Liver (tissue), 9 donors: ENCODE data around the gene DNHD1. TPM values are rescaled to one million over a fixed set of nuclear protein-coding genes. Genes with fewer than 3 reads are reported as not detected.
"Not testable (repeated sequence)": the region's sequence is repeated elsewhere in the genome, so short reads cannot be mapped to it uniquely, and the experiment has no call there.

Source experiments
- DNase-seq: peaks from one replicate; pipeline ENCODE4 v3.0.0-alpha.2; 2017; ENCODE audit warnings: low spot score
- H3K27ac ChIP-seq, 2 donors: one replicate each; pipeline ENCODE4 v1.7.0; 2013; ENCODE audit warnings: inconsistent platforms in 2 of 2, low read length in 2 of 2, control low read depth in 1 of 2, low read depth in 1 of 2, mild to moderate bottlenecking in 1 of 2
- H3K27me3 ChIP-seq, 4 donors: one replicate each; pipeline versions ENCODE4 v1.6.1 to v1.7.0; 2013; ENCODE audit warnings: low read length in 3 of 4, inconsistent platforms in 1 of 4, mild to moderate bottlenecking in 1 of 4, moderate library complexity in 1 of 4; ENCODE audit not compliant: control insufficient read depth in 4 of 4, insufficient read depth in 4 of 4
- H3K36me3 ChIP-seq, 4 donors: one replicate each; pipeline versions ENCODE4 v1.6.1 to v1.7.0; 2013; ENCODE audit warnings: low read length in 3 of 4, mild to moderate bottlenecking in 3 of 4, low read depth in 1 of 4, moderate library complexity in 1 of 4; ENCODE audit not compliant: control insufficient read depth in 4 of 4, insufficient read depth in 3 of 4
- H3K4me1 ChIP-seq, 4 donors: one replicate each; pipeline versions ENCODE4 v1.6.1 to v1.7.0; 2013; ENCODE audit warnings: low read length in 3 of 4, mild to moderate bottlenecking in 3 of 4, moderate library complexity in 1 of 4; ENCODE audit not compliant: control insufficient read depth in 4 of 4, insufficient read depth in 4 of 4
- H3K4me3 ChIP-seq, 3 donors: one replicate each; pipeline versions ENCODE4 v1.6.1 to v1.7.0; 2013; ENCODE audit warnings: low read length in 3 of 3, control low read depth in 1 of 3, low read depth in 1 of 3, mild to moderate bottlenecking in 1 of 3
- H3K9ac ChIP-seq, 2 donors: one replicate each; pipeline ENCODE4 v1.7.0; 2013; ENCODE audit warnings: low read length in 2 of 2, mild to moderate bottlenecking in 2 of 2, moderate library complexity in 2 of 2, control low read depth in 1 of 2, low read depth in 1 of 2
- H3K9me3 ChIP-seq, 4 donors: one replicate each; pipeline versions ENCODE4 v1.6.1 to v1.7.0; 2013; ENCODE audit warnings: low read length in 3 of 4; ENCODE audit not compliant: control insufficient read depth in 4 of 4
- ATF3 ChIP-seq: IDR thresholded peaks from 2 replicates; pipeline ENCODE4 v1.6.1; 2016; ENCODE audit warnings: antibody characterized with exemption
- CTCF ChIP-seq: fragments of 150-350 bp; IDR thresholded peaks from 2 replicates; pipeline ENCODE4 v1.5.1; 2017; ENCODE audit warnings: improper control_type of control experiment, low read depth, low read length; ENCODE audit not compliant: missing input control
- EGR1 ChIP-seq, 2 donors: IDR thresholded peaks; 2 replicates each; pipeline ENCODE4 v1.6.1; 2016 to 2018; ENCODE audit warnings: antibody characterized with exemption in 2 of 2, low read depth in 2 of 2
- FOXA1 ChIP-seq: IDR thresholded peaks from 2 replicates; pipeline ENCODE4 v1.6.1; 2016; ENCODE audit warnings: antibody characterized with exemption
- FOXA2 ChIP-seq: IDR thresholded peaks from 2 replicates; pipeline ENCODE4 v1.6.1; 2016; ENCODE audit warnings: antibody characterized with exemption
- HNF4A ChIP-seq, 2 donors: conservative IDR thresholded peaks; 2 replicates each; pipeline ENCODE4 v1.6.1; 2016; ENCODE audit warnings: antibody characterized with exemption in 2 of 2, mild to moderate bottlenecking in 2 of 2
- HNF4G ChIP-seq: IDR thresholded peaks from 2 replicates; pipeline ENCODE4 v1.6.1; 2016; ENCODE audit warnings: antibody characterized with exemption
- JUND ChIP-seq, 2 donors: IDR thresholded peaks; 2 replicates each; pipeline ENCODE4 v1.6.1; 2016; ENCODE audit warnings: antibody characterized with exemption in 2 of 2
- MAX ChIP-seq: IDR thresholded peaks from 2 replicates; pipeline ENCODE4 v1.6.1; 2016; ENCODE audit warnings: antibody characterized with exemption
- NR2F2 ChIP-seq: IDR thresholded peaks from 2 replicates; pipeline ENCODE4 v1.6.1; 2016; ENCODE audit warnings: antibody characterized with exemption
- RAD21 ChIP-seq, 2 donors: IDR thresholded peaks; 2 replicates each; pipeline ENCODE4 v1.6.1; 2016; ENCODE audit warnings: antibody characterized with exemption in 2 of 2, mild to moderate bottlenecking in 2 of 2
- SP1 ChIP-seq: IDR thresholded peaks from 2 replicates; pipeline ENCODE4 v1.6.1; 2018; ENCODE audit warnings: antibody characterized with exemption, mild to moderate bottlenecking
- TAF1 ChIP-seq: conservative IDR thresholded peaks from 2 replicates; pipeline ENCODE4 v1.6.1; 2016; ENCODE audit warnings: antibody characterized with exemption, mild to moderate bottlenecking
- YY1 ChIP-seq: IDR thresholded peaks from 2 replicates; pipeline ENCODE4 v1.6.1; 2016; ENCODE audit warnings: antibody characterized with exemption, mild to moderate bottlenecking
- WGBS: extraction: QIAGEN DNeasy Blood & Tissue Kit; methylation state at CpG from one replicate; pipeline ENCODE4 v1.1.7; 2013; 5-methylcytosine and 5-hydroxymethylcytosine counted together
- polyA plus RNA-seq, 2 donors: library from polyadenylated mRNA; stranded (reverse) in 1 of 2; unstranded in 1 of 2; fragments of 200-250 nt in 1 of 2; fragments of >200 nt in 1 of 2; fragmentation: Nextera tagmentation in 1 of 2; extraction: Ambion mirVana in 1 of 2; gene quantifications; one replicate each; pipeline versions ENCODE4 v1.2.1 to v1.2.3, GENCODE V29; 2013 to 2015
- total RNA-seq, 2 donors: library from RNA; depleted of rRNA; stranded (reverse); fragments of >200 nt; gene quantifications; one replicate each; pipeline ENCODE4 v1.2.3, GENCODE V29; 2014
- donor health status: healthy.
- donor health status: healthy.
- donor health status: healthy.
- donor health status: healthy.
- donor health status: healthy.

Gene DNHD1
- total and polyA plus RNA-seq, 4 donors: 2.1 to 23.6 (median 5.0) TPM

GRCh38 chr11:6505577-6506240 is 8.6 kb downstream of the DNHD1 start:
- Histone ChIP-seq H3K9me3 (no peaks in the 10 kb centered on the region), H3K9ac (no peak overlapping the region), H3K4me3 (no peak overlapping the region), H3K27ac (no peak overlapping the region), H3K27me3 (no peaks in the 10 kb centered on the region), H3K36me3 (peaks cover 0 to 14% (median 5%) of the 10 kb centered on the region in 4 donors), H3K4me1 (peaks cover 0 to 5% (median 5%) of the 10 kb centered on the region in 4 donors)
- no peak for DNase-seq
- TF ChIP-seq RAD21 (IDR thresholded peaks at IDR 0.05) (peak; percentile 88), TAF1 (no peak), CTCF (peak; percentile 78)
- 58% methylated on average over 2 of the region's 2 CpGs for WGBS

- no peak overlapping the region for H3K9ac ChIP-seq
- no peaks in the 10 kb centered on the region for H3K9me3 ChIP-seq
- H3K36me3 ChIP-seq: peaks cover 0 to 26% (median 8%) of the 10 kb centered on the region in 4 donors
- H3K4me1 ChIP-seq: no peaks in the 10 kb centered on the region
- no peaks in the 10 kb centered on the region for H3K27me3 ChIP-seq
- TF ChIP-seq JUND (IDR thresholded peaks at IDR 0.05) (no peak), HNF4G (no peak), CTCF (no peak), FOXA1 (no peak), NR2F2 (no peak), RAD21 (IDR thresholded peaks at IDR 0.05) (no peak), FOXA2 (no peak), TAF1 (no peak), SP1 (no peak), HNF4A (conservative IDR thresholded peaks at IDR 0.05) (no peak)
- DNase-seq: no peak
- no peak overlapping the region for H3K27ac ChIP-seq
- H3K4me3 ChIP-seq: no peak overlapping the region
These were observed 19.8 kb downstream of the DNHD1 start for GRCh38 chr11:6516865-6517264.

DNA sequence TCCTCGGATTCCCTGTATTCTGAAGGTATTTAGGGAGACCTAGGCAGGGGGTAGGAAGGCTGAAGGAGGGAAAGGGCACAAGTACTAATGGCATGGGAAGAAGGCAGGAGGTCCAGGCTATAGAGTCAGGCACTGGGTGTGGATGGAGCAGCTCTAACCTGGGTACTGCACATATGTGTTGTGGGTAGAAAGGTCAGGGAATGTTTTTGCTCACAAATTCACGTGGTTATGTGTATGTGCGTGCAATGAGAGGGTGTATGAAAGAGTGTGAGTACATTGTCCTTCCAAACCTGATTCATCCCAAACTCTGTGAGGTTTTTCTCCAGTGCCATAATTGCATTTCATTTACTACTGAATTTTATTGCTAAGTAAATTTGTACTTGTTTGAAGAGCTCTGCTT is 23.2 kb downstream of the DNHD1 start:
- Histone ChIP-seq H3K4me3 (no peak overlapping the region), H3K36me3 (peaks cover 0 to 10% (median 1%) of the 10 kb centered on the region in 4 donors), H3K27ac (no peak overlapping the region), H3K9ac (no peak overlapping the region), H3K27me3 (no peaks in the 10 kb centered on the region), H3K9me3 (no peaks in the 10 kb centered on the region), H3K4me1 (no peaks in the 10 kb centered on the region)
- WGBS: 86% methylated on average over 3 of the region's 3 CpGs
- DNase-seq: no peak
- TF ChIP-seq FOXA2: no peak
- no peak for TF ChIP-seq JUND (IDR thresholded peaks at IDR 0.05)
- no peak for TF ChIP-seq ATF3
- no peak for TF ChIP-seq SP1
- TF ChIP-seq EGR1 (IDR thresholded peaks at IDR 0.05; ENCODE audit: low read depth in 2 of 2): no peak
- no peak for TF ChIP-seq TAF1
- TF ChIP-seq YY1: no peak
- TF ChIP-seq HNF4A (conservative IDR thresholded peaks at IDR 0.05): no peak
- no peak for TF ChIP-seq RAD21 (IDR thresholded peaks at IDR 0.05)
- TF ChIP-seq NR2F2: no peak
- no peak for TF ChIP-seq MAX

GRCh38 chr11:6521946-6522345 is 24.9 kb downstream of the DNHD1 start:
- H3K4me1 ChIP-seq, H3K9ac ChIP-seq, H3K36me3 ChIP-seq, DNase-seq, H3K27ac ChIP-seq, H3K4me3 ChIP-seq, H3K27me3 ChIP-seq, H3K9me3 ChIP-seq: not testable (repeated sequence)
- WGBS: 97% methylated on average over 3 of the region's 3 CpGs
